Ovary (tissue), 3 donors: ENCODE results near the gene SUSD2.

Source experiments
- CTCF ChIP-seq, 3 donors: fragments of 450-650 bp in 2 of 3; fragments of 200-600 bp in 1 of 3; IDR thresholded peaks; one replicate each; pipeline versions ENCODE4 v1.5.1 to v1.8.0; 2016 to 2022; ENCODE audit warnings: antibody characterized with exemption in 3 of 3, mild to moderate bottlenecking in 1 of 3
- POLR2A ChIP-seq: fragments of 450-650 bp; IDR thresholded peaks from one replicate; pipeline ENCODE4 v1.6.1; 2017; ENCODE audit warnings: antibody characterized with exemption, mild to moderate bottlenecking, moderate library complexity
- donor health status: DM: no; HTN: no; CAD: no.

DNA sequence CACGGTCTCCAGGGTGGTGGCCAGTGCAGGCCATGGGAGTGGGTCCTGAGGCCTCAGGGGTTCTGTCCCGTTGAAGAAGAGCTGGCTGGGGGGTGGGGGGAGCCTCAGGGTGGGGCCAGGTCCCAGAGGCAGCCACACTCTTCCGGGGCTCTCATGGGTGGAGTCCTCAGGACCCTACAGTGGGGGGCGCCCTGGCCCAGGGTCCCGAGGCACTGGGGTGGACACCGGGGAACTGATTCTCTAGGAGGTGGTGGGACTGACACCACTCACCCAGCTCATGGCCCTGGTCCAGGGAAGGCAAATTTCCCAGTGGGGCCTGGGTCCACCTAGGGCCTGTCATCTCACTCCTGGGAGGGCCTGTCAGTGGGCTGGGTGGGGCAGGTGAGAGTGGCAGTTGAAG lies 50.8 kb downstream of the SUSD2 start:
- TF ChIP-seq CTCF (IDR thresholded peaks at IDR 0.05) (no peak), POLR2A (no peak)
